ENCODE measurements around the gene NACC1.

- TF ChIP-seq CTCF (tag by site-specific recombination; IDR thresholded peaks at IDR 0.05) (no peak), ZNF488 (tag by site-specific recombination; IDR thresholded peaks at IDR 0.05) (no peak), ZNF24 (tag by site-specific recombination; IDR thresholded peaks at IDR 0.05) (no peak), ZNF704 (tag by site-specific recombination; IDR thresholded peaks at IDR 0.05) (no peak), ELK4 (IDR thresholded peaks at IDR 0.05; ENCODE audit: borderline replicate concordance, low read depth, low read length) (no peak), ZNF138 (tag by site-specific recombination; IDR thresholded peaks at IDR 0.05; ENCODE audit: borderline replicate concordance) (no peak), YY1 (tag by site-specific recombination; IDR thresholded peaks at IDR 0.05) (no peak), ZNF394 (tag by site-specific recombination; IDR thresholded peaks at IDR 0.05; ENCODE audit: borderline replicate concordance) (no peak), ZNF830 (tag by site-specific recombination; IDR thresholded peaks at IDR 0.05; ENCODE audit: low read depth) (no peak), ZNF324 (tag by site-specific recombination; IDR thresholded peaks at IDR 0.05) (no peak)
Observed at GRCh38 chr19:13115936-13116281, 2.2 kb upstream of the NACC1 start.
